Trophoblast cell (in vitro differentiated cells and primary cell): Measurements from ENCODE around the gene EPS15.
"Not testable (repeated sequence)": the region's sequence is repeated elsewhere in the genome, so short reads cannot be mapped to it uniquely, and the experiment has no call there.

ENCODE experiments used
- DNase-seq, 2 donors: peaks; one replicate each; pipeline ENCODE4 v3.0.0-alpha.2; 2016
- H2AFZ ChIP-seq: 2 replicates; pipeline ENCODE4 v1.6.1; 2013; ENCODE audit warnings: low read length, moderate library complexity, mild to moderate bottlenecking; ENCODE audit not compliant: insufficient read depth, poor library complexity
- H2AK5ac ChIP-seq: 2 replicates; pipeline ENCODE4 v1.6.1; 2013; ENCODE audit warnings: mild to moderate bottlenecking, low read length
- H2BK120ac ChIP-seq: 2 replicates; pipeline ENCODE4 v1.6.1; 2013; ENCODE audit warnings: low read length, mild to moderate bottlenecking, moderate library complexity; ENCODE audit not compliant: insufficient read depth, poor library complexity
- H2BK12ac ChIP-seq: 2 replicates; pipeline ENCODE4 v1.6.1; 2013; ENCODE audit warnings: mild to moderate bottlenecking, low read length, moderate library complexity
- H2BK5ac ChIP-seq: 2 replicates; pipeline ENCODE4 v1.6.1; 2013; ENCODE audit warnings: low read length, low read depth, moderate library complexity, mild to moderate bottlenecking; ENCODE audit not compliant: poor library complexity
- H3K14ac ChIP-seq: 2 replicates; pipeline ENCODE4 v1.6.1; 2013; ENCODE audit warnings: mild to moderate bottlenecking, low read length
- H3K18ac ChIP-seq: 2 replicates; pipeline ENCODE4 v1.6.1; 2013; ENCODE audit warnings: mild to moderate bottlenecking, low read length
- H3K23ac ChIP-seq: 2 replicates; pipeline ENCODE4 v1.6.1; 2013; ENCODE audit warnings: low read length
- H3K27ac ChIP-seq: 2 replicates; pipeline ENCODE4 v1.5.1; 2013; ENCODE audit warnings: low read depth, mild to moderate bottlenecking, inconsistent platforms, low read length, moderate library complexity
- H3K27me3 ChIP-seq: 2 replicates; pipeline ENCODE4 v1.6.1; 2013; ENCODE audit warnings: inconsistent platforms, mild to moderate bottlenecking, low read length, moderate library complexity; ENCODE audit not compliant: insufficient read depth
- H3K36me3 ChIP-seq, 2 experiments: 1 replicate in 1 of 2; 2 replicates in 1 of 2; pipeline ENCODE4 v1.6.1; 2013; ENCODE audit warnings: low read length in 2 of 2, mild to moderate bottlenecking in 2 of 2, moderate library complexity in 1 of 2; ENCODE audit not compliant: insufficient read depth in 2 of 2, control insufficient read depth in 1 of 2
- H3K4ac ChIP-seq: 2 replicates; pipeline ENCODE4 v1.6.1; 2013; ENCODE audit warnings: low read depth, mild to moderate bottlenecking, low read length, moderate library complexity
- H3K4me1 ChIP-seq, 2 experiments: 1 replicate in 1 of 2; 2 replicates in 1 of 2; pipeline ENCODE4 v1.6.1; 2013; ENCODE audit warnings: low read length in 2 of 2, mild to moderate bottlenecking in 2 of 2, moderate library complexity in 1 of 2; ENCODE audit not compliant: insufficient read depth in 2 of 2, control insufficient read depth in 1 of 2
- H3K4me2 ChIP-seq: 2 replicates; pipeline ENCODE4 v1.6.1; 2013; ENCODE audit warnings: inconsistent platforms, mild to moderate bottlenecking, low read length, moderate library complexity
- H3K4me3 ChIP-seq: 2 replicates; pipeline ENCODE4 v1.5.1; 2013; ENCODE audit warnings: mild to moderate bottlenecking, low read depth, low read length, inconsistent platforms
- H3K79me1 ChIP-seq: one replicate; pipeline ENCODE4 v1.6.1; 2013; ENCODE audit warnings: low read length
- H3K79me2 ChIP-seq: 2 replicates; pipeline ENCODE4 v1.6.1; 2013; ENCODE audit warnings: low read length, mild to moderate bottlenecking; ENCODE audit not compliant: control insufficient read depth, insufficient read depth, poor library complexity
- H3K9ac ChIP-seq: 2 replicates; pipeline ENCODE4 v1.6.1; 2013; ENCODE audit warnings: mild to moderate bottlenecking, low read length
- H3K9me3 ChIP-seq: 2 replicates; pipeline ENCODE4 v1.6.1; 2013; ENCODE audit warnings: low read depth, mild to moderate bottlenecking, control low read depth, inconsistent platforms, low read length; ENCODE audit not compliant: insufficient read depth
- H4K12ac ChIP-seq: 2 replicates; pipeline ENCODE4 v1.6.1; 2013; ENCODE audit warnings: low read depth, mild to moderate bottlenecking, low read length, moderate library complexity
- H4K8ac ChIP-seq: 2 replicates; pipeline ENCODE4 v1.6.1; 2013; ENCODE audit warnings: low read depth, mild to moderate bottlenecking, low read length, moderate library complexity
- H4K91ac ChIP-seq: one replicate; pipeline ENCODE4 v1.6.1; 2013; ENCODE audit warnings: low read depth, mild to moderate bottlenecking, low read length, moderate library complexity
- WGBS: extraction: QIAGEN DNeasy Blood & Tissue Kit; methylation state at CpG from one replicate; pipeline ENCODE4 v1.1.7; 2013; ENCODE audit warnings: missing lambda C conversion rate; ENCODE audit not compliant: insufficient read length, insufficient coverage; ENCODE audit errors: extremely low coverage; 5-methylcytosine and 5-hydroxymethylcytosine counted together

The EPS15 gene

GRCh38 chr1:51325011-51325385, 194.1 kb downstream of the EPS15 start:
- H2AK5ac ChIP-seq, H2AFZ ChIP-seq, H3K27ac ChIP-seq, DNase-seq, H4K91ac ChIP-seq, H2BK12ac ChIP-seq, H3K9me3 ChIP-seq, H3K23ac ChIP-seq, H3K4me3 ChIP-seq, H3K4me2 ChIP-seq, H3K18ac ChIP-seq, H3K27me3 ChIP-seq, H2BK5ac ChIP-seq, H3K79me2 ChIP-seq, H3K14ac ChIP-seq, H3K36me3 ChIP-seq, H3K4ac ChIP-seq, H2BK120ac ChIP-seq, H3K79me1 ChIP-seq, H4K12ac ChIP-seq, H3K9ac ChIP-seq, H3K4me1 ChIP-seq, H4K8ac ChIP-seq: not testable (repeated sequence)
- WGBS = no CpG with 5 or more reads among the region's 8 CpGs

GRCh38 chr1:51324251-51325010, 194.6 kb downstream of the EPS15 start:
- no peak for DNase-seq
- Histone ChIP-seq H3K4ac (no peak overlapping the region), H4K12ac (no peak overlapping the region), H2BK120ac (no peak overlapping the region), H3K79me1 (no peaks in the 10 kb centered on the region), H2BK12ac (no peak overlapping the region), H4K91ac (no peak overlapping the region), H2AK5ac (no peak overlapping the region), H3K23ac (no peak overlapping the region), H3K9ac (no peak overlapping the region), H3K18ac (no peak overlapping the region), H3K14ac (no peak overlapping the region), H3K27me3 (no peaks in the 10 kb centered on the region), H3K4me1 (no peaks in the 10 kb centered on the region), H2BK5ac (no peak overlapping the region), H3K4me3 (no peak overlapping the region), H4K8ac (no peak overlapping the region), H3K27ac (no peak overlapping the region), H3K9me3 (no peaks in the 10 kb centered on the region), H3K4me2 (no peak overlapping the region), H3K36me3 (no peaks in the 10 kb centered on the region), H3K79me2 (no peaks in the 10 kb centered on the region), H2AFZ (no peak overlapping the region)
- no CpG with 5 or more reads among the region's 7 CpGs for WGBS

DNA sequence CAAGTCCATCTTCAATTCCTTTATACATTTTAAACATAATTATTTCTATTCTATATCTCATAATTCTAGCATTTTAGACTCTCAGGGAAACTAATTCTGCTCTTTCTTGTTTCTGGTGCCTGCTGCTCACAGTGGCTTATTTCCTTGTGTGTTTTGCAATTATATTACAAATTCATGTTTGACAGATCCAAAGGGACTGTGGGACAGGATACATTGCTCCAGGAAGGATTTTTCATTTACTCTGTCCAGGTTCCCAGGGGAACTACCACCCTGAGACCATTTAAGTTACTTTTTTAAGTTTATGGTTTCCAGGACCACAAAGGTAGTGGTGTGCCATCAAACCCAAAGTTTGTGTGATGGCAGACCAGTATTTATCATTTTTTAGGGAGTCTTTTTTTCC, 195.3 kb downstream of the EPS15 start:
- H3K9me3 ChIP-seq = no peaks in the 10 kb centered on the region
- DNase-seq = no peak
- H3K9ac ChIP-seq = no peak overlapping the region
- H4K12ac ChIP-seq = no peak overlapping the region
- no peak overlapping the region for H2BK12ac ChIP-seq
- no peak overlapping the region for H4K91ac ChIP-seq
- H3K18ac ChIP-seq = no peak overlapping the region
- H3K27me3 ChIP-seq = no peaks in the 10 kb centered on the region
- H2AFZ ChIP-seq = no peak overlapping the region
- H2AK5ac ChIP-seq = no peak overlapping the region
- H2BK5ac ChIP-seq = no peak overlapping the region
- H3K36me3 ChIP-seq = no peaks in the 10 kb centered on the region
- H4K8ac ChIP-seq = no peak overlapping the region
- no peaks in the 10 kb centered on the region for H3K79me2 ChIP-seq
- H3K4ac ChIP-seq = no peak overlapping the region
- no peak overlapping the region for H3K4me3 ChIP-seq
- no peak overlapping the region for H3K4me2 ChIP-seq
- no peak overlapping the region for H2BK120ac ChIP-seq
- no peaks in the 10 kb centered on the region for H3K4me1 ChIP-seq
- no peak overlapping the region for H3K14ac ChIP-seq
- no peaks in the 10 kb centered on the region for H3K79me1 ChIP-seq
- no peak overlapping the region for H3K27ac ChIP-seq
- no peak overlapping the region for H3K23ac ChIP-seq

- Histone ChIP-seq H2BK5ac (no peak overlapping the region), H4K12ac (no peak overlapping the region), H2BK120ac (no peak overlapping the region), H2AK5ac (no peak overlapping the region), H3K4me3 (no peak overlapping the region), H3K9ac (no peak overlapping the region), H3K18ac (no peak overlapping the region), H3K27me3 (no peaks in the 10 kb centered on the region), H3K4me2 (no peak overlapping the region), H3K23ac (no peak overlapping the region), H4K8ac (no peak overlapping the region), H3K4me1 (no peaks in the 10 kb centered on the region), H3K79me2 (no peaks in the 10 kb centered on the region), H3K36me3 (no peaks in the 10 kb centered on the region), H3K4ac (no peak overlapping the region), H3K79me1 (no peaks in the 10 kb centered on the region), H2BK12ac (no peak overlapping the region), H3K9me3 (no peaks in the 10 kb centered on the region), H2AFZ (no peak overlapping the region), H3K14ac (no peak overlapping the region), H4K91ac (no peak overlapping the region), H3K27ac (no peak overlapping the region)
- no peak for DNase-seq
- no CpG with 5 or more reads among the region's 4 CpGs for WGBS
Measured at GRCh38 chr1:51322417-51323101, 196.5 kb downstream of the EPS15 start.
